ENCODE data around the gene NSUN2. TPM values are rescaled to one million over a fixed set of nuclear protein-coding genes. Genes with fewer than 3 reads are reported as not detected.

The NSUN2 gene
- total and polyA plus RNA-seq, 2 donors (not counting 3 experiments of a cell fraction or from before 2014, with no cell fraction given): 53.7 to 73.0 TPM

GRCh38 chr5:6568889-6569288 lies 64.0 kb downstream of the NSUN2 start:
- dilution Hi-C loops (cut with MboI; ENCODE audit: extremely low pct_ligation_motif_present, low sequenced_read_pairs) (no loop called here), intact Hi-C loops (cut with micrococcal nuclease) (no loop called here)
- Histone ChIP-seq H3K4me3 (replicated peaks in 1 of 3; ENCODE audit: insufficient read depth in 1 of 3, low read depth in 1 of 3, low read length in 3 of 3) (no peak overlapping the region), H4K20me1 (replicated peaks; ENCODE audit: control insufficient read depth, extremely low read depth, insufficient read depth, low read length) (no peaks in the 10 kb centered on the region), H2AFZ (ENCODE audit: low read depth, low read length) (no peak overlapping the region), H3K27ac (ENCODE audit: insufficient read depth, low read depth, low read length) (no peak overlapping the region), H3K9me1 (replicated peaks; ENCODE audit: control insufficient read depth, extremely low read depth, insufficient read depth, low read length) (no peaks in the 10 kb centered on the region), H3K36me3 (ENCODE audit: control insufficient read depth in 2 of 2, extremely low read depth in 1 of 2, insufficient read depth in 2 of 2, low read length in 2 of 2) (no peaks in the 10 kb centered on the region), H3K27me3 (ENCODE audit: control insufficient read depth in 2 of 2, insufficient read depth in 2 of 2, low read length in 2 of 2) (peaks cover 0 to 2% of the 10 kb centered on the region in 2 experiments), H3K9me3 (replicated peaks; ENCODE audit: control insufficient read depth, insufficient read depth, low read length) (no peaks in the 10 kb centered on the region), H3K4me1 (ENCODE audit: control insufficient read depth, extremely low read depth, insufficient read depth, low read length) (no peaks in the 10 kb centered on the region), H3K4me2 (ENCODE audit: insufficient read depth, low read length) (no peak overlapping the region), H3K79me2 (ENCODE audit: control insufficient read depth, insufficient read depth, low read length) (no peaks in the 10 kb centered on the region), H3K9ac (replicated peaks; ENCODE audit: extremely low read depth, insufficient read depth, low read length) (no peak overlapping the region)
- no peak for TF ChIP-seq GATA2 (IDR thresholded peaks at IDR 0.05; ENCODE audit: insufficient read depth, insufficient read length, low read depth, low read length)
- TF ChIP-seq CTCF (IDR thresholded peaks at IDR 0.05; ENCODE audit: extremely low read depth in 1 of 2, insufficient read depth in 1 of 2, low read depth in 1 of 2, low read length in 2 of 2): no peak
- no peak for TF ChIP-seq JUN (IDR thresholded peaks at IDR 0.05; ENCODE audit: borderline replicate concordance, insufficient read depth, insufficient read length, low read depth)
- no peak for TF ChIP-seq MYC (IDR thresholded peaks at IDR 0.05; ENCODE audit: low read depth, low read length)
- TF ChIP-seq EZH2 (IDR thresholded peaks at IDR 0.05; ENCODE audit: borderline replicate concordance, low read depth, low read length, severe bottlenecking): no peak
- TF ChIP-seq FOS (IDR thresholded peaks at IDR 0.05; ENCODE audit: borderline replicate concordance, insufficient read depth, low read length): no peak
- no peak for TF ChIP-seq POLR2AphosphoS5 (IDR thresholded peaks at IDR 0.05; ENCODE audit: insufficient read depth, low read depth, low read length)
- TF ChIP-seq POLR2A (IDR thresholded peaks at IDR 0.05; ENCODE audit: low read depth, low read length): no peak
- no peak for TF ChIP-seq MAX (IDR thresholded peaks at IDR 0.05; ENCODE audit: insufficient read depth, insufficient read length)
- no TSS peak for BruUV-seq (replicated peaks)
- FAIRE-seq: no peak
- ChIA-PET CTCF (no interaction called here), POLR2A (no interaction called here)
- no peak for DNase-seq (ENCODE audit: low read depth, low spot score)
